Transverse colon (tissue), 3 donors: Measurements from ENCODE around the gene KIF1A.

ENCODE experiments used
- EP300 ChIP-seq: sonication (generic); formaldehyde crosslinking; IDR thresholded peaks from one replicate; pipeline ENCODE4 v1.6.1; 2017; ENCODE audit warnings: antibody characterized with exemption, low read depth
- POLR2AphosphoS5 ChIP-seq, 3 donors: sonication (generic); formaldehyde crosslinking; IDR thresholded peaks; one replicate each; pipeline ENCODE4 v1.6.1; 2016; ENCODE audit warnings: antibody characterized with exemption in 3 of 3

- TF ChIP-seq EP300 (no peak), POLR2AphosphoS5 (IDR thresholded peaks at IDR 0.05) (no peak)
These were observed 55.0 kb downstream of the KIF1A start for GRCh38 chr2:240765007-240765406.
